Measurements from ENCODE around the gene CCDC68.

CCDC68 gene

DNA sequence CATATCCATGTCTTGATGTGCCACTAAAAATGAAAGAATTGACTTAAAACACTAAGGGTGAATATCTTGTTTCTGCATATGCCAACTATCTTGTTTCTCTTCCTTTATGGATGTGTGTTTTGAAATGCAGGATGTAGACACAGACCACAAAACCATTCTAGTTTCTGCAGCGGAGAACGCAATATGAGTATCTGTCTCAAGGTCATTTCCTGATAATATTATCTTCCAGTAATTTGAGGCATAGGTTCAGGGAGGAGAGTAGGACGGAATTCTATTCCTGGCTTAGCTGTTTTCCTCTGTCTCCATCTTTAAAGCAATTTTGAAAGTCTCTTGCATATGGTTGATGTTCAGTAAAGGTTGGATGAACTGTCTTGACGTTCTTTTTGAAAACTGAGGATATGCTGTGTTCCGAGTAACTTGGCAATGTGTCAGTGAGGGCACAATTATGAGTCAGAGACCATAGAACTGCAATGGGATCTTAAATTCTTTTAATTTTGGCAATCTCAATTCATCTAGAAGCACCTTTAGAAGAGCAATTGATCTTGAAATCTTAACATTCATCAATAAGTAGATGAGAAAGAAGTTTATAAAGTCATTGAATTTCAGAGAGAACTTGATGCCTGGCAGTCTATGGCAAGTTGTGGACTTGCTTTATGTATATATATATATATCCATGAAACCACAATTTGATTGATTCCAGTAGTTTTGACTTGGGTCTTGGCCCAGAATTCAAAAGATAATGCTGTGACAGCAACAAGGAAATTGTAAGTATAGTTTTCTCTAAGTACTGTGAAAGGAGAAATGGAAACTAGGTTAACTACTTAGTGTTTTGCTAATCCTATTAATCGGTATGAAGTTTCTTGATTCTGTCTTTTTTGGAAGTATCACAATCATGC is 106.2 kb downstream of the CCDC68 start:
- H3K27me3 ChIP-seq (ENCODE audit: insufficient read depth, poor library complexity, severe bottlenecking): peaks cover 7% of the 10 kb centered on the region
- TF ChIP-seq POLR2AphosphoS5 (IDR thresholded peaks at IDR 0.05; ENCODE audit: low read depth) (no peak), SPI1 (IDR thresholded peaks at IDR 0.05; ENCODE audit: borderline replicate concordance, low read depth) (no peak), GABPA (IDR thresholded peaks at IDR 0.05; ENCODE audit: low read depth) (no peak)
- TF ChIP-seq, protein P1, sequence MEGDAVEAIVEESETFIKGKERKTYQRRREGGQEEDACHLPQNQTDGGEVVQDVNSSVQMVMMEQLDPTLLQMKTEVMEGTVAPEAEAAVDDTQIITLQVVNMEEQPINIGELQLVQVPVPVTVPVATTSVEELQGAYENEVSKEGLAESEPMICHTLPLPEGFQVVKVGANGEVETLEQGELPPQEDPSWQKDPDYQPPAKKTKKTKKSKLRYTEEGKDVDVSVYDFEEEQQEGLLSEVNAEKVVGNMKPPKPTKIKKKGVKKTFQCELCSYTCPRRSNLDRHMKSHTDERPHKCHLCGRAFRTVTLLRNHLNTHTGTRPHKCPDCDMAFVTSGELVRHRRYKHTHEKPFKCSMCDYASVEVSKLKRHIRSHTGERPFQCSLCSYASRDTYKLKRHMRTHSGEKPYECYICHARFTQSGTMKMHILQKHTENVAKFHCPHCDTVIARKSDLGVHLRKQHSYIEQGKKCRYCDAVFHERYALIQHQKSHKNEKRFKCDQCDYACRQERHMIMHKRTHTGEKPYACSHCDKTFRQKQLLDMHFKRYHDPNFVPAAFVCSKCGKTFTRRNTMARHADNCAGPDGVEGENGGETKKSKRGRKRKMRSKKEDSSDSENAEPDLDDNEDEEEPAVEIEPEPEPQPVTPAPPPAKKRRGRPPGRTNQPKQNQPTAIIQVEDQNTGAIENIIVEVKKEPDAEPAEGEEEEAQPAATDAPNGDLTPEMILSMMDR (IDR thresholded peaks at IDR 0.05; ENCODE audit: insufficient read depth, low read length): no peak
- TF ChIP-seq, protein P2, sequence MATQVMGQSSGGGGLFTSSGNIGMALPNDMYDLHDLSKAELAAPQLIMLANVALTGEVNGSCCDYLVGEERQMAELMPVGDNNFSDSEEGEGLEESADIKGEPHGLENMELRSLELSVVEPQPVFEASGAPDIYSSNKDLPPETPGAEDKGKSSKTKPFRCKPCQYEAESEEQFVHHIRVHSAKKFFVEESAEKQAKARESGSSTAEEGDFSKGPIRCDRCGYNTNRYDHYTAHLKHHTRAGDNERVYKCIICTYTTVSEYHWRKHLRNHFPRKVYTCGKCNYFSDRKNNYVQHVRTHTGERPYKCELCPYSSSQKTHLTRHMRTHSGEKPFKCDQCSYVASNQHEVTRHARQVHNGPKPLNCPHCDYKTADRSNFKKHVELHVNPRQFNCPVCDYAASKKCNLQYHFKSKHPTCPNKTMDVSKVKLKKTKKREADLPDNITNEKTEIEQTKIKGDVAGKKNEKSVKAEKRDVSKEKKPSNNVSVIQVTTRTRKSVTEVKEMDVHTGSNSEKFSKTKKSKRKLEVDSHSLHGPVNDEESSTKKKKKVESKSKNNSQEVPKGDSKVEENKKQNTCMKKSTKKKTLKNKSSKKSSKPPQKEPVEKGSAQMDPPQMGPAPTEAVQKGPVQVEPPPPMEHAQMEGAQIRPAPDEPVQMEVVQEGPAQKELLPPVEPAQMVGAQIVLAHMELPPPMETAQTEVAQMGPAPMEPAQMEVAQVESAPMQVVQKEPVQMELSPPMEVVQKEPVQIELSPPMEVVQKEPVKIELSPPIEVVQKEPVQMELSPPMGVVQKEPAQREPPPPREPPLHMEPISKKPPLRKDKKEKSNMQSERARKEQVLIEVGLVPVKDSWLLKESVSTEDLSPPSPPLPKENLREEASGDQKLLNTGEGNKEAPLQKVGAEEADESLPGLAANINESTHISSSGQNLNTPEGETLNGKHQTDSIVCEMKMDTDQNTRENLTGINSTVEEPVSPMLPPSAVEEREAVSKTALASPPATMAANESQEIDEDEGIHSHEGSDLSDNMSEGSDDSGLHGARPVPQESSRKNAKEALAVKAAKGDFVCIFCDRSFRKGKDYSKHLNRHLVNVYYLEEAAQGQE (IDR thresholded peaks at IDR 0.05; ENCODE audit: insufficient replicate concordance, low read depth): no peak
- DNase-seq (ENCODE audit: low read depth in 1 of 2, low spot score in 1 of 2): no peak
- no peak overlapping the region for H3K4me3 ChIP-seq (replicated peaks; ENCODE audit: insufficient read depth, low read length)
- no peak overlapping the region for H3K27ac ChIP-seq (replicated peaks)

All from HL-60 (cell line).